Tibial nerve (tissue), 4 donors: Measurements from ENCODE around the gene TAF8. TPM values are rescaled to one million over a fixed set of nuclear protein-coding genes. Genes with fewer than 3 reads are reported as not detected.

Source experiments
- DNase-seq, 2 donors: peaks; one replicate each; pipeline ENCODE4 v3.0.0-alpha.2; 2019; ENCODE audit warnings: low spot score in 2 of 2
- H3K27ac ChIP-seq, 4 donors: fragments of 200-600 bp; sonication (generic) in 3 of 4; one replicate each; pipeline ENCODE4 v1.5.1; 2017 to 2019; ENCODE audit warnings: mild to moderate bottlenecking in 1 of 4
- H3K27me3 ChIP-seq, 2 donors: fragments of 200-600 bp; sonication (generic) in 1 of 2; one replicate each; pipeline versions ENCODE4 v1.5.1 to v1.6.0; 2017 to 2019
- H3K36me3 ChIP-seq, 3 donors: fragments of 200-600 bp; sonication (generic); one replicate each; pipeline ENCODE4 v1.5.1; 2018 to 2019
- H3K4me1 ChIP-seq, 4 donors: fragments of 200-600 bp; sonication (generic) in 3 of 4; one replicate each; pipeline ENCODE4 v1.5.1; 2017 to 2019
- H3K4me3 ChIP-seq, 4 donors: fragments of 200-600 bp; sonication (generic) in 3 of 4; one replicate each; pipeline ENCODE4 v1.5.1; 2017 to 2019; ENCODE audit warnings: mild to moderate bottlenecking in 1 of 4, moderate library complexity in 1 of 4
- H3K9me3 ChIP-seq, 4 donors: fragments of 200-600 bp; sonication (generic) in 3 of 4; one replicate each; pipeline ENCODE4 v1.5.1; 2017 to 2019
- EP300 ChIP-seq, 2 donors: sonication (generic); formaldehyde crosslinking; IDR thresholded peaks; one replicate each; pipeline ENCODE4 v1.6.1; 2017; ENCODE audit warnings: antibody characterized with exemption in 2 of 2, mild to moderate bottlenecking in 1 of 2
- POLR2A ChIP-seq, 2 donors: fragments of 450-650 bp; IDR thresholded peaks; one replicate each; pipeline ENCODE4 v1.6.1; 2017; ENCODE audit warnings: antibody characterized with exemption in 2 of 2, mild to moderate bottlenecking in 2 of 2, moderate library complexity in 2 of 2
- WGBS, 2 donors: methylation state at CpG; one replicate each; pipeline ENCODE4 v1.1.5; 2018; 5-methylcytosine and 5-hydroxymethylcytosine counted together
- total RNA-seq, 4 donors: library from RNA; depleted of rRNA; stranded (reverse); fragments of >200 nt; gene quantifications; one replicate each; pipeline ENCODE4 v1.1.0, GENCODE V29; 2016
- TF ChIP-seq, protein P1 (sequence below), 5 experiments: fragments of 200-600 bp in 3 of 5; fragments of 450-650 bp in 2 of 5; sonication (generic) in 3 of 5; IDR thresholded peaks; one replicate each; pipeline ENCODE4 v1.5.1; 2016 to 2019; ENCODE audit warnings: antibody characterized with exemption in 5 of 5, mild to moderate bottlenecking in 3 of 5, moderate library complexity in 2 of 5

The TAF8 gene
- total RNA-seq, 4 donors from 2014 or later, result 10.7 to 27.6 (median 20.9) TPM

DNA sequence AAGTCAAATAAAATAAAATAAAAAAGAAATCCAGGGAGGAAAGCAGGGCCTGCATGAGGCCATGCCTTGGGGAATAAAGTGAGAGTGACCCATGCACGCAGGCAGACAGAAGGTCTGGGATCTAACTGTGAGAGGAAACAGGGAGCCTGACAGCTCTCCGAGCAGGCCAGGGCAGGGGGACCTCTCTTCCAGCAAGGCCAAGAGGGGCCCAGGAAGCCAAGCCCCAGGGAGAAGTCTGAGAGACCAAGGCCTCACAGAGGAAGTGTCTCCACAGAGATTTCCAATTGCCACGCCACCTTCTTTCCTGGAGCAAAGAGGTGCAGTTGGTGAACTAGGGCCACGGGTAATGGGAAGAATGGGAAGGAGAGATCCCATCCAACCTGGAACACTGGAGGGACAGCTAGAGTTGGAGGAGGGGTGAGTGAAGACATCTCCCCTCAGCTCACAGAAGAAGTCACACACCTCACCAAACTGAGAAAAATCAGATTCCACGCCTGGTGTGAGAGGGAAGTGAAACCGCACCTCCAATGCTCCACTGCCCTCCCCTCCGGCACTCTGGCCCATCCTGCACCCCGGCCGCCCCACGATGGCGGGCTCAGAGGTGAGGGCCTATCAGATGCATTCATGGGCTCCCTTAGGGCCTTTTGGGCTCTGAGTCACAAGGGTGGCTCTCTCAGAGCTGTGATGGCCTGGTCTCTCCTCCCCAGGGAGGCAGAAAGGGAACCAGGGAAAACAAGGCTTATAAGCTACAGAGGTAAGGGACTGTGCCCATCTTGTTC lies 25.1 kb upstream of the TAF8 start:
- peaks cover 0 to 17% (median 0%) of the 10 kb centered on the region in 3 donors for H3K36me3 ChIP-seq
- no peak overlapping the region for H3K4me3 ChIP-seq
- WGBS, 2 donors, result 82 to 87% methylated on average over 11 of the region's 11 CpGs
- no peaks in the 10 kb centered on the region for H3K9me3 ChIP-seq
- DNase-seq, result no peak
- no peak overlapping the region for H3K27ac ChIP-seq
- H3K4me1 ChIP-seq, result peaks cover 0 to 48% (median 24%) of the 10 kb centered on the region in 4 donors
- no peaks in the 10 kb centered on the region for H3K27me3 ChIP-seq
- TF ChIP-seq POLR2A (IDR thresholded peaks at IDR 0.05) (no peak), EP300 (IDR thresholded peaks at IDR 0.05) (no peak)
- TF ChIP-seq, protein P1, sequence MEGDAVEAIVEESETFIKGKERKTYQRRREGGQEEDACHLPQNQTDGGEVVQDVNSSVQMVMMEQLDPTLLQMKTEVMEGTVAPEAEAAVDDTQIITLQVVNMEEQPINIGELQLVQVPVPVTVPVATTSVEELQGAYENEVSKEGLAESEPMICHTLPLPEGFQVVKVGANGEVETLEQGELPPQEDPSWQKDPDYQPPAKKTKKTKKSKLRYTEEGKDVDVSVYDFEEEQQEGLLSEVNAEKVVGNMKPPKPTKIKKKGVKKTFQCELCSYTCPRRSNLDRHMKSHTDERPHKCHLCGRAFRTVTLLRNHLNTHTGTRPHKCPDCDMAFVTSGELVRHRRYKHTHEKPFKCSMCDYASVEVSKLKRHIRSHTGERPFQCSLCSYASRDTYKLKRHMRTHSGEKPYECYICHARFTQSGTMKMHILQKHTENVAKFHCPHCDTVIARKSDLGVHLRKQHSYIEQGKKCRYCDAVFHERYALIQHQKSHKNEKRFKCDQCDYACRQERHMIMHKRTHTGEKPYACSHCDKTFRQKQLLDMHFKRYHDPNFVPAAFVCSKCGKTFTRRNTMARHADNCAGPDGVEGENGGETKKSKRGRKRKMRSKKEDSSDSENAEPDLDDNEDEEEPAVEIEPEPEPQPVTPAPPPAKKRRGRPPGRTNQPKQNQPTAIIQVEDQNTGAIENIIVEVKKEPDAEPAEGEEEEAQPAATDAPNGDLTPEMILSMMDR (IDR thresholded peaks at IDR 0.05), result no peak

DNA sequence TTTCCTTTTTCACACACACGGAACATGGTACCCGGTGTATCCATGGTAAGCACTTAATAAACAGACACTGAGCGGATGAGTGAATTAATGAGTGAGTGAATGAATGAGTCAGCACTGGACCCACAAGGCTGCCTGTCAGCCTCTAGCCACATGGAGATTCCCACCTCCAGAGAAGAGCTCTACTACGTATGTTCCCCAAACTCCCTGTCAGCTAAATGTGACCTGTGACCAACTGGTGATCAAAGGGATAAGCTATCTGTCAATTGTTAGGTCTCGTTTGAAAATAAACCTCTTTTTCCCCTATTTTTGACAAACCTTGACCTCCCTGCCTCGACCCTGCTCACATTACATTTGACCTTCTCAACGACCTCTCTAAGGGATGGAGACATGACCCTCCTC lies 24.5 kb upstream of the TAF8 start:
- no peaks in the 10 kb centered on the region for H3K27me3 ChIP-seq
- H3K27ac ChIP-seq, result no peak overlapping the region
- H3K9me3 ChIP-seq, result no peaks in the 10 kb centered on the region
- TF ChIP-seq, protein P1 (IDR thresholded peaks at IDR 0.05), result no peak
- TF ChIP-seq POLR2A (IDR thresholded peaks at IDR 0.05) (no peak), EP300 (IDR thresholded peaks at IDR 0.05) (no peak)
- H3K36me3 ChIP-seq, result peaks cover 0 to 17% (median 0%) of the 10 kb centered on the region in 3 donors
- no peak overlapping the region for H3K4me3 ChIP-seq
- no peak for DNase-seq
- 77 to 85% methylated on average over 7 of the region's 7 CpGs for WGBS, 2 donors
- H3K4me1 ChIP-seq, result peaks cover 0 to 54% (median 30%) of the 10 kb centered on the region in 4 donors

GRCh38 chr6:42026540-42026939 lies 23.8 kb upstream of the TAF8 start:
- WGBS, 2 donors, result 82 to 83% methylated on average over 4 of the region's 4 CpGs
- TF ChIP-seq, protein P1 (IDR thresholded peaks at IDR 0.05), result no peak
- TF ChIP-seq POLR2A (IDR thresholded peaks at IDR 0.05) (no peak), EP300 (IDR thresholded peaks at IDR 0.05) (no peak)

DNA sequence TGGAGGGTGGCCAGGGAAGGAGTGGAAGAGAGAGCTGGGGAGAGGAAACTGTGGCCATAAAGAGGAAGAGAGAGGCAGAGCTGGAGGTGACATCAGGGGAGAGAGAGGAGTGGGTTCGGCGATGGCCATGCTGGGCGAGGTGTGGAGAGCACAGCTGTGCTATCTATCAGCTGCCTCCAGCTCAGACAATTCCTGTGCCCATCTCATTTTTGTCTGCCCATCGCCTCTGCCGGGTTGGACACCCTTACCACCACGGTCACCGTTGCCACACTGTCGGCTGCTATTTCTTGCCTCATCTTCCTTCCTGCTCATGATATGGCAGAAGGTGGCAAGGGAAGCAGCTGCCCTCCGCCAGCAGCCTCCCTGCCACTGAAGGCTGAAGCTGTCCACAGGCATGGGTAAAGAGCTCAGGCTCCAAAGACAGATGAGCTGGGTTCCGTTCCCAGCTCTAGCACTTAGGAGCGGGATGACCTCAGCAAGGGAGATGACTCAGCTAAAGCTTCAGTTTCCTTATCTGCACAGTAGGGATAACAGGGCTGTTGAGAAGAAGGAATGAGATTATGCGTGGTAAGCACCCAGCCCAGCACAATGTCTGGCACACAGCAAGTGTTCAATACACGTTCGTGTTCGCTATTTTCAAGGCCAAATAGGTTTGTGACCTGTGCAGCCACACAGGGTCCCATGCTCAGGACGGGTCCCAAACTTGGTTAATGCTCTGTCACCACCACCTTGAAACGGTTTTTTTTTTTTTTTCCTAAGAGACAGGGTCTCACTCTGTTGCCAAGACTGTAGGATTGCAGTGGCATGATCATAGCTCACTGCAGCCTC lies 21.9 kb upstream of the TAF8 start:
- H3K27ac ChIP-seq, result no peak overlapping the region
- DNase-seq, result no peak
- no peaks in the 10 kb centered on the region for H3K9me3 ChIP-seq
- peaks cover 0 to 17% (median 0%) of the 10 kb centered on the region in 3 donors for H3K36me3 ChIP-seq
- TF ChIP-seq EP300 (IDR thresholded peaks at IDR 0.05), result no peak
- no peak for TF ChIP-seq POLR2A (IDR thresholded peaks at IDR 0.05)
- TF ChIP-seq, protein P1 (IDR thresholded peaks at IDR 0.05), result no peak
- 84 to 87% methylated on average over 17 of the region's 17 CpGs for WGBS, 2 donors
- no peaks in the 10 kb centered on the region for H3K27me3 ChIP-seq
- no peak overlapping the region for H3K4me3 ChIP-seq
- H3K4me1 ChIP-seq, result peaks cover 0 to 51% (median 25%) of the 10 kb centered on the region in 4 donors

More at GRCh38 chr6:42026540-42026939, 23.8 kb upstream of the TAF8 start:
- Histone ChIP-seq H3K27me3 (no peaks in the 10 kb centered on the region), H3K4me1 (peaks cover 0 to 56% (median 32%) of the 10 kb centered on the region in 4 donors), H3K4me3 (no peak overlapping the region), H3K36me3 (peaks cover 0 to 17% (median 0%) of the 10 kb centered on the region in 3 donors), H3K9me3 (no peaks in the 10 kb centered on the region), H3K27ac (no peak overlapping the region)
- no peak for DNase-seq
